Endodermal cell (in vitro differentiated cells): ENCODE results near the gene ZNF644. TPM values are rescaled to one million over a fixed set of nuclear protein-coding genes. Genes with fewer than 3 reads are reported as not detected.

Experiments
- DNase-seq: peaks from one replicate; pipeline ENCODE4 v3.0.0-alpha.2; 2017
- H3K27ac ChIP-seq: 2 replicates; pipeline ENCODE4 v1.5.1; 2013; ENCODE audit warnings: mild to moderate bottlenecking, low read depth, low read length, moderate library complexity
- H3K27me3 ChIP-seq: 2 replicates; pipeline ENCODE4 v1.6.1; 2013; ENCODE audit warnings: mild to moderate bottlenecking, low read length, moderate library complexity; ENCODE audit not compliant: insufficient read depth, control insufficient read depth, poor library complexity, severe bottlenecking
- H3K36me3 ChIP-seq: 2 replicates; pipeline ENCODE4 v1.7.0; 2013; ENCODE audit warnings: mild to moderate bottlenecking, low read length, moderate library complexity; ENCODE audit not compliant: control insufficient read depth, insufficient read depth
- H3K4me1 ChIP-seq: one replicate; pipeline ENCODE4 v1.7.0; 2013; ENCODE audit warnings: low read length; ENCODE audit not compliant: control insufficient read depth, insufficient read depth
- H3K4me3 ChIP-seq: 2 replicates; pipeline ENCODE4 v1.5.1; 2013; ENCODE audit warnings: mild to moderate bottlenecking, low read length, moderate library complexity
- H3K9ac ChIP-seq: 2 replicates; pipeline ENCODE4 v1.6.1; 2013; ENCODE audit warnings: mild to moderate bottlenecking, low read length, moderate library complexity; ENCODE audit not compliant: poor library complexity, severe bottlenecking; ENCODE audit errors: extremely low read depth
- H3K9me3 ChIP-seq: 2 replicates; pipeline ENCODE4 v1.6.1; 2013; ENCODE audit warnings: mild to moderate bottlenecking, low read length, moderate library complexity; ENCODE audit not compliant: control insufficient read depth
- H3K27ac Mint-ChIP-seq: 2 replicates; pipeline ENCODE4 v1.8.0; 2020; ENCODE audit warnings: mixed read lengths
- H3K27me3 Mint-ChIP-seq: 2 replicates; pipeline ENCODE4 v1.8.0; 2021; ENCODE audit warnings: mild to moderate bottlenecking, mixed read lengths; ENCODE audit not compliant: insufficient read depth
- H3K36me3 Mint-ChIP-seq: 2 replicates; pipeline ENCODE4 v1.8.0; 2020; ENCODE audit warnings: low read depth, mixed read lengths
- H3K4me1 Mint-ChIP-seq: 2 replicates; pipeline ENCODE4 v1.8.0; 2020; ENCODE audit warnings: mixed read lengths
- H3K4me3 Mint-ChIP-seq: 2 replicates; pipeline ENCODE4 v1.8.0; 2020; ENCODE audit warnings: mild to moderate bottlenecking, moderate library complexity, mixed read lengths
- H3K9me3 Mint-ChIP-seq: 2 replicates; pipeline ENCODE4 v1.8.0; 2020; ENCODE audit warnings: mild to moderate bottlenecking, mixed read lengths
- WGBS, 2 experiments: methylation state at CpG; one replicate each; pipeline versions ENCODE4 v1.1.5 to v1.1.7; 2013; ENCODE audit warnings: missing lambda C conversion rate in 2 of 2, mixed read lengths in 1 of 2; ENCODE audit not compliant: insufficient coverage in 1 of 2, insufficient read length in 1 of 2; 5-methylcytosine and 5-hydroxymethylcytosine counted together
- total RNA-seq, 2 donors: library from RNA; stranded (reverse); fragmentation: NEBNext Ultra II Directional in 1 of 2; extraction: Animal tissue kit (Norgen Biotek cat#: 25700) in 1 of 2; gene quantifications; 2 replicates in 1 of 2; 3 replicates in 1 of 2; pipeline ENCODE4 v1.2.1, GENCODE V29; 2021
- TF ChIP-seq, protein P1 (sequence below): fragments of 200-600 bp; sonication (generic); conservative IDR thresholded peaks from 2 replicates; pipeline ENCODE4 v1.5.0; 2021; ENCODE audit warnings: antibody characterized with exemption, mild to moderate bottlenecking

ZNF644 gene
- total RNA-seq, 2 donors from 2014 or later, result 57.5 to 75.7 TPM

DNA sequence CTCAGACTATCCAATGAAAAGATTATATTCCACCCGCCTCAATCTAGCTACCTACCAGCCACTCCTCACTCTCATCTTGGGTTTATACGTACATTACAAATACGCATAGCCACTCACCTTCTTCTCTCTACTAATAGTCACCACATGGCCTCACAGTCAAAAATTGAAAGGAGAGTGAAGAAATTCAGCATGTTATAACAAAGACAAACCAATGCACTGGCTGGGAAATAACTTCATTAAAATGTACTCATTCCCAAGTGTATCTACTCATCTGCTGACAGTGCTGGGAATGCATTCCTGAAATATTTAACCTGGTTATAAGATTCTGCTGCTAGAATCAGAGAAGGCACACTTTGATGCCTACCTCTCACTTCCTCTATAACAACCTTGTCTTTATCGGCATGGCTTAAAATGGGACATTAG is 6.5 kb downstream of the ZNF644 start:
- no peak overlapping the region for H3K4me3 Mint-ChIP-seq
- TF ChIP-seq, protein P1, sequence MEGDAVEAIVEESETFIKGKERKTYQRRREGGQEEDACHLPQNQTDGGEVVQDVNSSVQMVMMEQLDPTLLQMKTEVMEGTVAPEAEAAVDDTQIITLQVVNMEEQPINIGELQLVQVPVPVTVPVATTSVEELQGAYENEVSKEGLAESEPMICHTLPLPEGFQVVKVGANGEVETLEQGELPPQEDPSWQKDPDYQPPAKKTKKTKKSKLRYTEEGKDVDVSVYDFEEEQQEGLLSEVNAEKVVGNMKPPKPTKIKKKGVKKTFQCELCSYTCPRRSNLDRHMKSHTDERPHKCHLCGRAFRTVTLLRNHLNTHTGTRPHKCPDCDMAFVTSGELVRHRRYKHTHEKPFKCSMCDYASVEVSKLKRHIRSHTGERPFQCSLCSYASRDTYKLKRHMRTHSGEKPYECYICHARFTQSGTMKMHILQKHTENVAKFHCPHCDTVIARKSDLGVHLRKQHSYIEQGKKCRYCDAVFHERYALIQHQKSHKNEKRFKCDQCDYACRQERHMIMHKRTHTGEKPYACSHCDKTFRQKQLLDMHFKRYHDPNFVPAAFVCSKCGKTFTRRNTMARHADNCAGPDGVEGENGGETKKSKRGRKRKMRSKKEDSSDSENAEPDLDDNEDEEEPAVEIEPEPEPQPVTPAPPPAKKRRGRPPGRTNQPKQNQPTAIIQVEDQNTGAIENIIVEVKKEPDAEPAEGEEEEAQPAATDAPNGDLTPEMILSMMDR, result no peak
- peaks cover 50% of the 10 kb centered on the region for H3K36me3 ChIP-seq
- peaks cover 25% of the 10 kb centered on the region for H3K9me3 ChIP-seq
- peaks cover 4% of the 10 kb centered on the region for H3K4me1 Mint-ChIP-seq
- H3K27ac Mint-ChIP-seq, result no peak overlapping the region
- no peak for DNase-seq
- H3K9me3 Mint-ChIP-seq, result peaks cover 22% of the 10 kb centered on the region
- no peak overlapping the region for H3K27ac ChIP-seq
- no peak overlapping the region for H3K9ac ChIP-seq
- no peaks in the 10 kb centered on the region for H3K4me1 ChIP-seq
- WGBS, 2 experiments, result 90 to 95% methylated on average over 2 to 4 of the region's 4 CpGs
- H3K27me3 Mint-ChIP-seq, result no peaks in the 10 kb centered on the region
- peaks cover 39% of the 10 kb centered on the region for H3K36me3 Mint-ChIP-seq
- no peaks in the 10 kb centered on the region for H3K27me3 ChIP-seq
- no peak overlapping the region for H3K4me3 ChIP-seq

DNA sequence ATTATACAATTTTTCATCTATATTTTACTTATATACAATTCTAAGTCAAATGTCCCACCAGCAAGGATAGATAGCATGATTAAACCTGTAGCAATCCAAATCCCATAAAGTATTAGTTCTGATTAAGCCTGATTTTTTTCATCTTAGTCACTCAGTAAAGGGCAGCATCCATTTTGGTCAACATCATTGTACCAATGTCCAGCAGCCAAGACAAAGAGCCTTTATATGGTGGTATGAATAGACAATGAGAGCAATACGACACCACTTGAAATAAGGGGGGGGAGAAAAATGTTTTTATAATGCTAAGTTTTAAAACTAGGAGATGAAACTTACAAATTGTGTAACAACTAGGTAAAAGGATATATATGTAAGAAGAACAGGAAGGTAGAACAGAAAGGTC is 7.4 kb downstream of the ZNF644 start:
- Mint-ChIP-seq H3K27ac (no peak overlapping the region), H3K4me3 (no peak overlapping the region)

DNA sequence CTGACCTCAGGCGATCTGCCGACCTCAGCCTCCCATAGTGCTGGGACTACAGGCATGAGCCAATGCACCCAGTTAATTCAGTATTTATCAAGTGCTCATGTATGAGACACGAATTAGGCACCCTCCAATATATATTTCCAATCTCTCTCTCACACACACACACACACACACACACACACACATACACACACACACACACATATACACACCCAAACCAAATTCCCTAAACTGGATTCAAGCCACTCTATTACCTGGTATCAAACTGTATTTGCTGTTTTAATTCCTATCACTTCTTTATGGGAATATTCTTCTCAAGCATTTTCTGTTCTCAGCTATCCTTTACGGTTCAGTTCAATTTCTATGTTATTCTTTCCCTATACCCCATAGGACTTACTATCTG is 8.5 kb downstream of the ZNF644 start:
- WGBS, 2 experiments, result 90 to 91% methylated on average over 3 to 4 of the region's 4 CpGs
- no peak for DNase-seq
- TF ChIP-seq, protein P1, result no peak

More for the DNA sequence above, 7.4 kb downstream of the ZNF644 start:
- H3K27me3 Mint-ChIP-seq, result no peaks in the 10 kb centered on the region
- TF ChIP-seq, protein P1, result no peak
- peaks cover 44% of the 10 kb centered on the region for H3K36me3 ChIP-seq
- peaks cover 20% of the 10 kb centered on the region for H3K9me3 ChIP-seq
- no peak overlapping the region for H3K4me3 ChIP-seq
- 86 to 100% methylated on average over 1 of the region's 1 CpG for WGBS, 2 experiments
- no peak for DNase-seq
- peaks cover 19% of the 10 kb centered on the region for H3K9me3 Mint-ChIP-seq
- no peaks in the 10 kb centered on the region for H3K4me1 ChIP-seq
- no peak overlapping the region for H3K9ac ChIP-seq
- H3K27me3 ChIP-seq, result no peaks in the 10 kb centered on the region
- H3K27ac ChIP-seq, result no peak overlapping the region
- peaks cover 30% of the 10 kb centered on the region for H3K36me3 Mint-ChIP-seq
- H3K4me1 Mint-ChIP-seq, result peaks cover 6% of the 10 kb centered on the region

More for the DNA sequence above, 8.5 kb downstream of the ZNF644 start:
- peaks cover 4% of the 10 kb centered on the region for H3K4me1 ChIP-seq
- no peak overlapping the region for H3K27ac Mint-ChIP-seq
- no peak overlapping the region for H3K4me3 Mint-ChIP-seq
- H3K4me3 ChIP-seq, result no peak overlapping the region
- H3K9me3 Mint-ChIP-seq, result peaks cover 7% of the 10 kb centered on the region
- H3K9ac ChIP-seq, result no peak overlapping the region
- H3K36me3 Mint-ChIP-seq, result peaks cover 19% of the 10 kb centered on the region
- H3K27ac ChIP-seq, result no peak overlapping the region
- peaks cover 11% of the 10 kb centered on the region for H3K4me1 Mint-ChIP-seq
- H3K27me3 Mint-ChIP-seq, result no peaks in the 10 kb centered on the region
- H3K9me3 ChIP-seq, result peaks cover 8% of the 10 kb centered on the region
- H3K27me3 ChIP-seq, result no peaks in the 10 kb centered on the region
- H3K36me3 ChIP-seq, result peaks cover 33% of the 10 kb centered on the region
